ENCODE data around the gene AHCTF1.
"Not testable (repeated sequence)": the region's sequence is repeated elsewhere in the genome, so short reads cannot be mapped to it uniquely, and the experiment has no call there.

DNA sequence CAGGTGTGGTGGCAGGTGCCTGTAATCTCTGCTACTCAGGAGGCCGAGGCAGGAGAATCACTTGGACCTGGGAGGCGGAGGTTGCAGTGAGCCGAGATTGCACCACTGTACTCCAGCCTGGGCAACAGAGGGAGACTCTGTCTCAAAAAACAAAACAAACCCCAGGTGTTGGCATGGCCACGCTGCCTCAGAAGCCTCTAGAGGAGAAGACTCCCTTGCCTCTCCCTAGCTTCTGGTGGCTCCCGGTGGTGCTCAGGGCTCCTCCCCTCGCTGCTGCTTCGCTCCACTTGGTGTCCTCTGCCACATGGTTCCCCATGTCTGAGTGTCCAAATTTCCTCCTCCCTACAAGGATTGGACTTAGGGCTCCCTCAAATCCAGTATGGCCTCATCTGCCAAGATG, 109.6 kb downstream of the AHCTF1 start:
- TF ChIP-seq POLR2A (IDR thresholded peaks at IDR 0.05) = not testable (repeated sequence)
- TF ChIP-seq, protein P1, sequence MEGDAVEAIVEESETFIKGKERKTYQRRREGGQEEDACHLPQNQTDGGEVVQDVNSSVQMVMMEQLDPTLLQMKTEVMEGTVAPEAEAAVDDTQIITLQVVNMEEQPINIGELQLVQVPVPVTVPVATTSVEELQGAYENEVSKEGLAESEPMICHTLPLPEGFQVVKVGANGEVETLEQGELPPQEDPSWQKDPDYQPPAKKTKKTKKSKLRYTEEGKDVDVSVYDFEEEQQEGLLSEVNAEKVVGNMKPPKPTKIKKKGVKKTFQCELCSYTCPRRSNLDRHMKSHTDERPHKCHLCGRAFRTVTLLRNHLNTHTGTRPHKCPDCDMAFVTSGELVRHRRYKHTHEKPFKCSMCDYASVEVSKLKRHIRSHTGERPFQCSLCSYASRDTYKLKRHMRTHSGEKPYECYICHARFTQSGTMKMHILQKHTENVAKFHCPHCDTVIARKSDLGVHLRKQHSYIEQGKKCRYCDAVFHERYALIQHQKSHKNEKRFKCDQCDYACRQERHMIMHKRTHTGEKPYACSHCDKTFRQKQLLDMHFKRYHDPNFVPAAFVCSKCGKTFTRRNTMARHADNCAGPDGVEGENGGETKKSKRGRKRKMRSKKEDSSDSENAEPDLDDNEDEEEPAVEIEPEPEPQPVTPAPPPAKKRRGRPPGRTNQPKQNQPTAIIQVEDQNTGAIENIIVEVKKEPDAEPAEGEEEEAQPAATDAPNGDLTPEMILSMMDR (IDR thresholded peaks at IDR 0.05) = not testable (repeated sequence)

Data from adrenal gland (tissue), 5 donors.